Osteoblast (primary cell): ENCODE measurements around the gene SH2B2. TPM values are rescaled to one million over a fixed set of nuclear protein-coding genes. Genes with fewer than 3 reads are reported as not detected.
A peak's percentile ranks its signal among the peaks of the same experiment; 100 is the strongest.
"Not testable (repeated sequence)": the region's sequence is repeated elsewhere in the genome, so short reads cannot be mapped to it uniquely, and the experiment has no call there.

Source experiments
- DNase-seq: peaks from one replicate; pipeline ENCODE4 v3.0.0; 2011; ENCODE audit warnings: low spot score, mixed read lengths; ENCODE audit not compliant: insufficient read length; ENCODE audit errors: missing footprints
- H2AFZ ChIP-seq: 2 replicates; pipeline ENCODE4 v1.6.0; 2011; ENCODE audit warnings: mild to moderate bottlenecking, low read length
- H3K27ac ChIP-seq: 2 replicates; pipeline ENCODE4 v1.5.1; 2011; ENCODE audit warnings: mild to moderate bottlenecking, low read depth, low read length, moderate library complexity
- H3K27me3 ChIP-seq: 2 replicates; pipeline ENCODE4 v1.6.0; 2012; ENCODE audit warnings: mild to moderate bottlenecking, control low read depth, inconsistent platforms, low read length, moderate library complexity; ENCODE audit not compliant: insufficient read depth
- H3K36me3 ChIP-seq: 2 replicates; pipeline ENCODE4 v1.5.1; 2011; ENCODE audit warnings: mild to moderate bottlenecking, low read length, control low read depth, moderate library complexity; ENCODE audit not compliant: insufficient read depth
- H3K4me1 ChIP-seq: 2 replicates; pipeline ENCODE4 v1.5.1; 2011; ENCODE audit warnings: mild to moderate bottlenecking, low read length, control low read depth, moderate library complexity; ENCODE audit not compliant: insufficient read depth
- H3K4me2 ChIP-seq: 2 replicates; pipeline ENCODE4 v1.6.0; 2011; ENCODE audit warnings: mild to moderate bottlenecking, low read length; ENCODE audit not compliant: insufficient read depth
- H3K4me3 ChIP-seq: fragments of 200-600 bp; sonication (generic); 3 replicates; pipeline ENCODE4 v1.5.1; 2012; ENCODE audit warnings: mild to moderate bottlenecking, low read length, inconsistent platforms; ENCODE audit not compliant: insufficient read depth
- H3K79me2 ChIP-seq: 2 replicates; pipeline ENCODE4 v1.6.0; 2012; ENCODE audit warnings: mild to moderate bottlenecking, low read length, control low read depth, inconsistent platforms; ENCODE audit not compliant: insufficient read depth
- H3K9me3 ChIP-seq: 2 replicates; pipeline ENCODE4 v1.5.1; 2011; ENCODE audit warnings: low read depth, low read length, control low read depth
- H4K20me1 ChIP-seq: 2 replicates; pipeline ENCODE4 v1.6.0; 2012; ENCODE audit warnings: mild to moderate bottlenecking, low read length, control low read depth; ENCODE audit not compliant: insufficient read depth
- total RNA-seq: library from RNA; depleted of rRNA; stranded (reverse); fragments of >200 nt; gene quantifications from 2 replicates; pipeline ENCODE4 v1.2.3, GENCODE V29; 2012

The SH2B2 gene
- total RNA-seq, 1 donor: 2.2 TPM

DNA sequence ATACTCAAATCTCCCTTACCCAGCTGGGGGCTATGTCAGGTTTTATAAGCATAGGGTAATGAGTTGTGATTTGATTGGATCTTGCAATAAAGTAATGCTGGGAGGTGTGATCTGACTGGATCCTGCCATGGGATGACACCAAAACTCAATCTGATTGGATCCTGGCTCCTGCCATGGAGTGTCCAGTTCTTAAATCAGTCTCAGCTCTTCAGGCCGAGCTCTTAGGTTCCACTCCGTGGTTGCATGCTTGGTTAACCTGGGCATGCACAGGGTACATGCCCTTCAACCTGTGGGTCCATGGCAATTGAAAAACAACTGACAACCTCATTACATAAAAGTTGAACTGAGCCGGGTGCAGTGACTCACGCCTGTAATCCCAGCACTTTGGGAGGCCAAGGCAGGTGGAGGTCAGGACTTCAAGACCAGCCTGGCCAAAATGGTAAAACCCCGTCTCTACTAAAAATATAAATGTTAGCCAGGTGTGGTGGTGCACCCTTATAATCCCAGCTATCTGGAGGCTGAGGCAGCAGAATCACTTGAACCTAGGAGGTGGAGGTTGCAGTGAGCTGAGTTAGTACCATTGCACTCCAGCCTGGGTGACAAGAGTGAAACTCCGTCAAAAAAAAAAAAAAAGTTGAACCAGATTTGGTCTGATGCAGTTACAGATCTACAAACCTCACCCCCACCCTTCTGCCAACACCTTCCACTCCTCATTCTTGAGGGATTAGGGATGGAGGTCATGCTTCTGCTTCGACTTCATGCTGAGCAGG, 54.1 kb downstream of the SH2B2 start:
- H4K20me1 ChIP-seq, H2AFZ ChIP-seq: not testable (repeated sequence)

DNA sequence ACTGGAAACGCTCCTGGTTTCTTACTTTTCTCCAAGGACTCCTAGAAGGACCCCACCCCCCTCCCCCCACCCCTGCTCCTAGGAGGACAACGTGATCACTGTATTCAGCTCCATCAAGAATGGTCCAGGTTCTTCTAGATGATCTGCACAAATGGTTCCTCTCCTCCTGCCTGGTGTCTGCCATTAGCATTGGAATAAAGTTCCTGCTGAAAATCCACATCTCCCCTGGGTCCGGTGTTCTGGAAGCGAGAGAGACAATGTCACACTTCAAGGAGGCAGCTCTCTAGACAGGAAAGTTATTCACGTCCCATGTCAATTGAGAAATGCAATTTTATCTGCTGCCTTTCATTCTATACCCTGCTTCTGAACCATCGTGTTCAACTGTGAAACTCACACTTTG, 60.3 kb downstream of the SH2B2 start:
- H3K27ac ChIP-seq, H3K9me3 ChIP-seq, H3K79me2 ChIP-seq, H3K4me1 ChIP-seq, DNase-seq, H3K36me3 ChIP-seq, H3K4me2 ChIP-seq, H4K20me1 ChIP-seq, H2AFZ ChIP-seq, H3K27me3 ChIP-seq, H3K4me3 ChIP-seq: not testable (repeated sequence)

More for the DNA sequence above, 54.1 kb downstream of the SH2B2 start:
- H3K36me3 ChIP-seq, DNase-seq, H3K79me2 ChIP-seq, H3K27ac ChIP-seq, H3K4me3 ChIP-seq, H3K4me2 ChIP-seq, H3K9me3 ChIP-seq, H3K4me1 ChIP-seq, H3K27me3 ChIP-seq: not testable (repeated sequence)

DNA sequence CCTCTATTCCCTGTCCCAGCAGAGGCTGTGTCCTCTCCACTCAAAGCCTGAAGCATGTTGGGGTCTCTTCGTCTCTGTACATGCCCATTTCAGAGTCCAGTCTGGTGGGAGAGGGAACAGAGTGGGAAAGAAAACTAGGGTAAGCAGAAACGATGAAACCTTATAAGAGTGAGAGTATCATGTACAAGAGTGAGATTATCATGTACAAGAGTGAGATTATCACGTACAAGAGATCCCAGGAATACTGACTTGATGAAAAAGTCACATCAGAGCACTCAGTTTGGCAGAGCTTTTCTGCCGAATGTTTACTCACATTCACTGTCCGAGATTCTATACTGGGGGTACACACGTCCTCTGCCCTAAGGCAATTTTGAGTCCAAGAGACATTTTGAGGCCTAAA, 69.7 kb downstream of the SH2B2 start, which contains the start of gene SPDYE6:
TSS of gene SPDYE6 (minus strand) at position 101 of the 400 bp plus-strand sequence. CDS start 421 bp downstream, outside the sequence.
- not testable (repeated sequence) for H3K27ac ChIP-seq, H3K4me1 ChIP-seq, H3K4me2 ChIP-seq, H3K4me3 ChIP-seq, H3K27me3 ChIP-seq, H3K9me3 ChIP-seq, H3K36me3 ChIP-seq, H2AFZ ChIP-seq, H3K79me2 ChIP-seq, H4K20me1 ChIP-seq, DNase-seq

DNA sequence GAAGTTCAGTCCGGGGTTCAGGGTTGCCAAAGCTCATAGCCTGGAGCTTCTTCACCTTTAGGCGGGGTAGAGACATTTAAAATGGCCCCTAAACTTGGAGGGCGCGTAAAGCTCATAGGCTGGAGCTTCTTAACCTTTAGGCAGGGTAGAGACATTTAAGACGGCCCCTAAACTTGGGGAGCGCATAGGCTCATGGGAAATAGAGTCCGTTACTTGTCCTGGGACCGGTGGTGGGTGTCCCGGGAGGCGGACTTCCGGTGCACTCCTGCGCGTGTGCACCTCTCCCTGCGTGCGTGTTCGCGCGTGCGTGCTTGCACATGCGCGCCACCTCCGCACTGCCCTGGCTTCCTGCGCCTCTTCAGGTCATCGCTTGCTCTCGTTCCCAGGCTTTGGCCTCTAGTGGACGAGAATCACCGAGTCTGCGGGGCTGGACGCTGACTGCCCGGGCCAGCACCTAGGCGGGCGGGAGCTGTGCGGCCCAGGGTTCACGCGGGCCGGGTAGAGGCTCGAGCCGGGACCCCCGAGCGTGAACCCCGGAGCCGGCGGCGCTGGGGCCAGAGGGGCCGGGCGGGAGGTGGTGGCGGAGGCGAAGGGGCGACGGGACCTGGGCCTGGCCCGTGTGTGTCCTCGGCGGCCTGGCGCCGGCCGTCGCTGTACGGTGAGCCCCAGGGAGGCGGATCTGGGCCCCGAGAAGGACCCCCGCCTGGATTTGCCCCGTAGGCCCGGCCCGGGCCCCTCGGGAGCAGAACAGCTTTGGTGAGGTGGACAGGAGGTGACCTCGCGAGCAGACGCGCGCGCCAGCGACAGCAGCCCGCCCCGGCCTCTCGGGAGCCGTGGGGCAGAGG, 77.1 kb downstream of the SH2B2 start:
- not testable (repeated sequence) for H3K36me3 ChIP-seq, H3K27me3 ChIP-seq, H4K20me1 ChIP-seq, H3K9me3 ChIP-seq, H3K4me1 ChIP-seq
- H3K4me2 ChIP-seq: peak overlapping the region; percentile 80
- peak; percentile 87 for DNase-seq
- H3K4me3 ChIP-seq: peak overlapping the region; percentile 78
- H3K79me2 ChIP-seq: peaks cover 15% of the 10 kb centered on the region
- peak overlapping the region; percentile 94 for H2AFZ ChIP-seq
- H3K27ac ChIP-seq: peak overlapping the region; percentile 71

DNA sequence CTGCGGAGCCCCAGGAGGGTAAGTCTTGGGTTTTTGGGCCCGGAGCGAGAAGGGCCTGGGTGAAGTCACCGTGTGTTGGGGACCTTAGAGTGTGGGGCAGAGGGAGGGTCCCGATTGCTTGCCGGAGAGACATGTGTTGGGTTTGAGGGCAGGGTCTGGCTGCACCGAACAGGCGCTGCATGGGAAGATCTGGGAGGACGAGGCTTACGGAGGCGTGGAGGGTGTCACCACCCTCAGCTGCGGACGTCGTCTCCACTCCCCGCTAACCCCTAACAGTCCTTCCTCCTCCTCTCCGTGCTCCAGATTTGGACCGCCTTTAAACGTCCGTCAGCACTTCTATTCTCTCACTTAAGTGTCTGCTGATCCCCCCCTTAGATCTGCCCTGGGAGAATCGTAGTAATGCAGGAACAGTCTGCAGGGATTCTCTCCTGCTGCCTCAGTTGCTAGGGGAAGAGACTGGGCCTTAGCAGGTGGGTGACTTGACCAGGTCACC, 77.8 kb downstream of the SH2B2 start:
- H3K27me3 ChIP-seq, H3K9me3 ChIP-seq, DNase-seq, H2AFZ ChIP-seq, H3K4me1 ChIP-seq, H3K36me3 ChIP-seq, H4K20me1 ChIP-seq: not testable (repeated sequence)
- Histone ChIP-seq H3K4me3 (peak overlapping the region; percentile 78), H3K27ac (peak overlapping the region; percentile 71), H3K79me2 (peaks cover 15% of the 10 kb centered on the region), H3K4me2 (peak overlapping the region; percentile 69)

DNA sequence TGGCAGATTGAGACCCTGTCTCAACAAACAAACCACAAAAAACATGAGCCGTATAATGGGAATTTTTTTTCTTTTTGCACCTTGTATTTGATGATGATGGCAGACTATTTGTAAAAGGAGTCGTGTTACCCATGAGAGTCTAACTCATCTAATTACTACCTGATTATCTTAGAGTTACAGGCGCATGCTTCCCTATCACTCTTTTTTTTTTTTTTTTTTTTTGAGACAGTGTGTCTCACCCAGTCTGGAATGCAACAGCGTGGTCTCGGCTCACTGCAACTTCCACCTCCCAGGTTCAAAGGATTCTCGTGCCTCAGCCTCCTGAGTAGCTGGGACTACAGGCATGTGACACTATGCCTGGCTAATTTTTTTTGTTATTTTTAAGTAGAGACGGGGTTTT, 78.7 kb downstream of the SH2B2 start:
- H3K79me2 ChIP-seq: peaks cover 16% of the 10 kb centered on the region
- not testable (repeated sequence) for H3K36me3 ChIP-seq, H3K27ac ChIP-seq, H3K9me3 ChIP-seq, H3K27me3 ChIP-seq, H3K4me1 ChIP-seq, H2AFZ ChIP-seq, H3K4me2 ChIP-seq, DNase-seq, H3K4me3 ChIP-seq, H4K20me1 ChIP-seq

DNA sequence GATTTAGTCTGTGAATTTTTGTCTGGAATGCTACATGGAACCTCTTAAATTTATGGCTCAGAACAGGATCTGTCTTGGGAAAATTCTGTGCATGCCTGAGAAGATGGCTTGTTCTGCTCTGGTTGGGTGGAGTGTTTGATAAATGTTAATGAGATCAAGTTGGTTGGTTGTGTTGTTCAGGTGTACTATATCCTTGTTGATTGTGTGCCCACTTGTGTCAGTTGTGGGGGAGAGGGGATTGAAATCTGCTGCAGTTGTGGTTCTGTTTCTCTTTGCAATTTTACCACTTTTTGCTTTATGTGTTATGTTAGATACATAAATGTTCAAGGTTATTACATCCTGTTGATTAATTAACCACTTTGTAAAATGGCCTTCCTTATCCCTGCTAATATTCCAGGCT, 83.4 kb downstream of the SH2B2 start:
- H3K4me3 ChIP-seq, H2AFZ ChIP-seq, H3K4me2 ChIP-seq, H3K9me3 ChIP-seq, H3K27ac ChIP-seq, H3K36me3 ChIP-seq, DNase-seq, H3K27me3 ChIP-seq, H4K20me1 ChIP-seq, H3K4me1 ChIP-seq: not testable (repeated sequence)
- peaks cover 23% of the 10 kb centered on the region for H3K79me2 ChIP-seq
